Breast epithelium (tissue), 4 donors: Measurements from ENCODE around the gene DCAF17. TPM values are rescaled to one million over a fixed set of nuclear protein-coding genes. Genes with fewer than 3 reads are reported as not detected.

ENCODE experiments used
- DNase-seq, 2 donors: peaks; one replicate each; pipeline ENCODE4 v3.0.0-alpha.2; 2019; ENCODE audit warnings: low spot score in 2 of 2
- H3K27ac ChIP-seq, 2 donors: fragments of 200-600 bp; sonication (generic) in 1 of 2; one replicate each; pipeline ENCODE4 v1.5.1; 2016 to 2019; ENCODE audit warnings: mild to moderate bottlenecking in 1 of 2
- H3K27me3 ChIP-seq, 2 donors: fragments of 200-600 bp; sonication (generic) in 1 of 2; one replicate each; pipeline versions ENCODE4 v1.5.1 to v1.6.0; 2017 to 2019; ENCODE audit warnings: control low read depth in 1 of 2, mild to moderate bottlenecking in 1 of 2
- H3K36me3 ChIP-seq: fragments of 200-600 bp; one replicate; pipeline ENCODE4 v1.5.1; 2019
- H3K4me1 ChIP-seq, 2 donors: fragments of 200-600 bp; sonication (generic); one replicate each; pipeline ENCODE4 v1.5.1; 2016 to 2019; ENCODE audit warnings: control low read depth in 1 of 2
- H3K4me3 ChIP-seq, 3 donors: fragments of 200-600 bp; sonication (generic); 1 replicate in 2 of 3; 2 replicates in 1 of 3; pipeline ENCODE4 v1.5.1; 2016 to 2019; ENCODE audit warnings: mild to moderate bottlenecking in 3 of 3, moderate library complexity in 2 of 3
- H3K9me3 ChIP-seq, 2 donors: fragments of 200-600 bp; sonication (generic) in 1 of 2; one replicate each; pipeline ENCODE4 v1.5.1; 2016 to 2019; ENCODE audit warnings: control low read depth in 1 of 2
- POLR2A ChIP-seq: fragments of 450-650 bp; IDR thresholded peaks from one replicate; pipeline ENCODE4 v1.6.1; 2016; ENCODE audit warnings: antibody characterized with exemption, mild to moderate bottlenecking, moderate library complexity
- POLR2AphosphoS5 ChIP-seq, 3 donors: sonication (generic); formaldehyde crosslinking; IDR thresholded peaks; one replicate each; pipeline ENCODE4 v1.6.1; 2017; ENCODE audit warnings: antibody characterized with exemption in 3 of 3
- intact Hi-C: fragments of 100-400 bp; cut with DNase I; formaldehyde crosslinking; loops from one replicate; pipeline ENCODE4 v1.15.1; 2023; ENCODE audit warnings: low total_unique reads
- total RNA-seq, 3 donors: library from RNA; depleted of rRNA; stranded (reverse); fragments of >200 nt; gene quantifications; one replicate each; pipeline ENCODE4 v1.1.0, GENCODE V29; 2016
- TF ChIP-seq, protein P1 (sequence below), 3 donors: fragments of 450-650 bp; IDR thresholded peaks; one replicate each; pipeline ENCODE4 v1.5.1; 2016 to 2017; ENCODE audit warnings: antibody characterized with exemption in 3 of 3, mild to moderate bottlenecking in 3 of 3, moderate library complexity in 3 of 3

The DCAF17 gene
- total RNA-seq, 3 donors from 2014 or later, result 13.3 to 30.6 (median 24.6) TPM

DNA sequence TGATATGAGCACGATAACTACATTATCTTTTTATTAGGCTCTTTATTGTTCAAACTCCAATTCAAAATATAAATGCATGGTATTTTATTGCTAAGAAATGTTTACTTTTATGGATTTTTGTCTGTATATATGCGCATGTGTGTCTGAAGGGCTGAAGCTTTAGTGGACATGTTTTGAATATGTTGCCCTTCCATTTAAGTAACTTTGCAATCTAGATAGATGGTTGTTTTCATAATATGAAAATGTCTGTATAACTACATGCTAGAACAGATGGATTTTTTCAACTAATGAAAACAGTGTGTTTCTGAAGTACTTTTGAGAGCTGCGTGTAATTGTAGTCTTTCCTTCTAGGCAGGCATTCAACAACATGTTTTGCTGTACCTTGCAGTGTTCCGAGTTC is 18.7 kb downstream of the DCAF17 start:
- intact Hi-C loops, result no loop called here
- Histone ChIP-seq H3K36me3 (no peaks in the 10 kb centered on the region), H3K9me3 (no peaks in the 10 kb centered on the region), H3K4me3 (no peak overlapping the region), H3K4me1 (no peaks in the 10 kb centered on the region), H3K27me3 (no peaks in the 10 kb centered on the region), H3K27ac (no peak overlapping the region)
- TF ChIP-seq POLR2AphosphoS5 (IDR thresholded peaks at IDR 0.05), result no peak
- TF ChIP-seq POLR2A, result no peak
- TF ChIP-seq, protein P1, sequence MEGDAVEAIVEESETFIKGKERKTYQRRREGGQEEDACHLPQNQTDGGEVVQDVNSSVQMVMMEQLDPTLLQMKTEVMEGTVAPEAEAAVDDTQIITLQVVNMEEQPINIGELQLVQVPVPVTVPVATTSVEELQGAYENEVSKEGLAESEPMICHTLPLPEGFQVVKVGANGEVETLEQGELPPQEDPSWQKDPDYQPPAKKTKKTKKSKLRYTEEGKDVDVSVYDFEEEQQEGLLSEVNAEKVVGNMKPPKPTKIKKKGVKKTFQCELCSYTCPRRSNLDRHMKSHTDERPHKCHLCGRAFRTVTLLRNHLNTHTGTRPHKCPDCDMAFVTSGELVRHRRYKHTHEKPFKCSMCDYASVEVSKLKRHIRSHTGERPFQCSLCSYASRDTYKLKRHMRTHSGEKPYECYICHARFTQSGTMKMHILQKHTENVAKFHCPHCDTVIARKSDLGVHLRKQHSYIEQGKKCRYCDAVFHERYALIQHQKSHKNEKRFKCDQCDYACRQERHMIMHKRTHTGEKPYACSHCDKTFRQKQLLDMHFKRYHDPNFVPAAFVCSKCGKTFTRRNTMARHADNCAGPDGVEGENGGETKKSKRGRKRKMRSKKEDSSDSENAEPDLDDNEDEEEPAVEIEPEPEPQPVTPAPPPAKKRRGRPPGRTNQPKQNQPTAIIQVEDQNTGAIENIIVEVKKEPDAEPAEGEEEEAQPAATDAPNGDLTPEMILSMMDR (IDR thresholded peaks at IDR 0.05), result no peak
- DNase-seq, result no peak

DNA sequence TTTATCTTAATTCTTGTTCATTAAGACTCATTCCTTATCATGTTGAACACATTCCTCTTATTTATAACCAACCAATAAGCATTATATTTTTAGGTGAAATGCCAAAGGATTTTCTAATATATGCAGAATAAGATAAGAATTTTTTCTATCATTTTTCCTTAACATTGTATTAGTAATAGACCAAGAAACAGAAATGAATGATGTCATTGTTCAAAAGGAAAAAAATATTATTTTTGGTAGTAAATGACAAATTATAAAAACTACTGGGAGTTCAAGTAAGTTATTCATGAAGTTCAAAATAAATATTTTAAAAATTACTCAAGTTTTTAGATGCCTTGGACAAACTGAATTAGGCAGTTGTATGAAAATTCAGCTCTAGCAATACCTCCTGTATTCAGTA is 25.5 kb downstream of the DCAF17 start:
- no peak for DNase-seq
- no peaks in the 10 kb centered on the region for H3K27me3 ChIP-seq
- H3K36me3 ChIP-seq, result no peaks in the 10 kb centered on the region
- TF ChIP-seq POLR2A, result no peak
- TF ChIP-seq, protein P1 (IDR thresholded peaks at IDR 0.05), result no peak
- TF ChIP-seq POLR2AphosphoS5 (IDR thresholded peaks at IDR 0.05), result no peak
- no peak overlapping the region for H3K27ac ChIP-seq
- intact Hi-C loops, result no loop called here
- no peaks in the 10 kb centered on the region for H3K4me1 ChIP-seq
- no peaks in the 10 kb centered on the region for H3K9me3 ChIP-seq
- no peak overlapping the region for H3K4me3 ChIP-seq

DNA sequence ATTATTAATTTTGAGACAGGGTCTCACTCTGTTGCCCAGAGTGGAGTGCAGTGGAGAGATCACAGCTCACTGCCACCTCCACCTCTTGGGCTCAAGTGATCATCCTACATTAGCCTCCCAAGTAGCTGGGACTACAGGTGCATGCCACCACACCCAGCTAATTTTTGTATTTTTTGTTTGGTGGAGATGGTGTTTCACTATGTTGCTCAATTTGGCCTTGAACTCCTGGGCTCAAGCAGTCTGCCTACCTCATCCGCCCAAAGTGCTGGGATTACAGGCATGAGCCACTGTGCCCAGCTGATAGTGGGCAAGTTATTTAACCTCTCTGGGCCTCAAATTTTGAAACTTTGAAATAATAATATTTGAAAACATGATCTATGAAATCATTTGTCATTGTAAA is 26.5 kb downstream of the DCAF17 start:
- no peak overlapping the region for H3K27ac ChIP-seq
- TF ChIP-seq, protein P1 (IDR thresholded peaks at IDR 0.05), result no peak
- TF ChIP-seq POLR2AphosphoS5 (IDR thresholded peaks at IDR 0.05) (no peak), POLR2A (no peak)
- no peaks in the 10 kb centered on the region for H3K9me3 ChIP-seq
- no peaks in the 10 kb centered on the region for H3K27me3 ChIP-seq
- H3K4me3 ChIP-seq, result no peak overlapping the region
- intact Hi-C loops, result no loop called here
- no peaks in the 10 kb centered on the region for H3K36me3 ChIP-seq
- DNase-seq, result no peak
- H3K4me1 ChIP-seq, result no peaks in the 10 kb centered on the region

DNA sequence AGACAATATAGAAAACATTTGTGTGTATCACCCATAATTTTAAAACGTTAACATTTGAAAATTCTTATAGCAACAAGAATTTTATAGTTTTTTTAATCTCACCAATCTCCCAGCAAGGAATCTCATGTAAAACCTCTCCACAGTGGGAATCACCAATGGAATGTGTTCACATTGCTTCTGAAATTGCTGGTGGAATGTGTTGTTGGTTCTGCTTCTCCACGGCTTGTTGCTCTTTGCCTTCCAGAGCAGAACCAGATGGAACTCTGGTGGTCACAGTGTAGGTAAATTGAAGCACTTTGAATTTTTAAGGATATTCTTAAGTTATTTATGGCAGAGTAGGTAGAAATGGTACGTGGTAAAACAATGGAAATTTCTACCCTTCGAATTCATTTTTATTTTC is 35.1 kb downstream of the DCAF17 start:
- intact Hi-C loops, result no loop called here
- no peaks in the 10 kb centered on the region for H3K36me3 ChIP-seq
- H3K27me3 ChIP-seq, result no peaks in the 10 kb centered on the region
- H3K27ac ChIP-seq, result no peak overlapping the region
- no peak for DNase-seq
- H3K4me3 ChIP-seq, result no peak overlapping the region
- TF ChIP-seq, protein P1 (IDR thresholded peaks at IDR 0.05), result no peak
- TF ChIP-seq POLR2AphosphoS5 (IDR thresholded peaks at IDR 0.05) (no peak), POLR2A (no peak)
- H3K4me1 ChIP-seq, result no peaks in the 10 kb centered on the region
- H3K9me3 ChIP-seq, result no peaks in the 10 kb centered on the region

DNA sequence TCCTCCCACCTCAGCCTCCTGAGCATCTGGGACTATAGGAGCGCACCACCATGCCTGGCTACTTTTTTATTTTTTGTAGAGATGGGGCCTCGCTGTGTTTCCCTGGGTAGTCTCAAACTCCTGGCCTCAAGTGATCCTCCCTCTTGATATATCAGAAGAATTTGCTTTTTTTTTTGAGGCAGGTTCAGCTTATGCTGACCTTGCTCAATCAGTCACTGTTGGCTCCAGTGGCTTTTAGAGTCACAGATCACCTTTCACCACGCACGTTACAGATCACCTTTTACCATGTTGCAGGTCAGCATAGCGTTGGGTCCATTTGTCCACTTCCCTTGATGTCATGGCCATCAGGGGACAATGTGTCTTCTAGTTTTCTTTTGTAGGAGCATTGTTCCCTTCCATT is 36.1 kb downstream of the DCAF17 start:
- no peak for DNase-seq
- Histone ChIP-seq H3K4me1 (no peaks in the 10 kb centered on the region), H3K9me3 (no peaks in the 10 kb centered on the region), H3K27ac (no peak overlapping the region), H3K27me3 (no peaks in the 10 kb centered on the region), H3K36me3 (no peaks in the 10 kb centered on the region), H3K4me3 (no peak overlapping the region)
- TF ChIP-seq, protein P1 (IDR thresholded peaks at IDR 0.05), result no peak
- TF ChIP-seq POLR2A (no peak), POLR2AphosphoS5 (IDR thresholded peaks at IDR 0.05) (no peak)
- intact Hi-C loops, result loop anchor here (5.0 kb wide), 1 partner anchor 332 kb away; no protein-coding TSS in a partner anchor
